Activated naive CD8-positive, alpha-beta T cell treated with anti-CD3 and anti-CD28 coated beads for 36 hours (primary cell): ENCODE data around the gene PDE4D. TPM values are rescaled to one million over a fixed set of nuclear protein-coding genes. Genes with fewer than 3 reads are reported as not detected.

ENCODE experiments used
- DNase-seq: peaks from one replicate; pipeline ENCODE4 v3.0.0; 2021
- H3K27ac Mint-ChIP-seq: one replicate; pipeline ENCODE4 v1.8.0; 2022; ENCODE audit warnings: mild to moderate bottlenecking, moderate library complexity, mixed read lengths
- H3K27me3 Mint-ChIP-seq: one replicate; pipeline ENCODE4 v1.8.0; 2022; ENCODE audit warnings: mild to moderate bottlenecking, mixed read lengths
- H3K36me3 Mint-ChIP-seq: one replicate; pipeline ENCODE4 v1.8.0; 2021; ENCODE audit warnings: mild to moderate bottlenecking, mixed read lengths
- H3K4me1 Mint-ChIP-seq: one replicate; pipeline ENCODE4 v1.8.0; 2021; ENCODE audit warnings: mixed read lengths
- H3K4me3 Mint-ChIP-seq: one replicate; pipeline ENCODE4 v1.8.0; 2022; ENCODE audit warnings: mild to moderate bottlenecking, moderate library complexity, mixed read lengths
- H3K9me3 Mint-ChIP-seq: one replicate; pipeline ENCODE4 v1.8.0; 2022; ENCODE audit warnings: mixed read lengths
- total RNA-seq, 2 experiments: library from RNA; stranded (reverse); gene quantifications; one replicate each; pipeline ENCODE4 v1.2.3, GENCODE V29; 2021

PDE4D gene
- total RNA-seq, 2 experiments from 2014 or later, result 40.7 TPM

DNA sequence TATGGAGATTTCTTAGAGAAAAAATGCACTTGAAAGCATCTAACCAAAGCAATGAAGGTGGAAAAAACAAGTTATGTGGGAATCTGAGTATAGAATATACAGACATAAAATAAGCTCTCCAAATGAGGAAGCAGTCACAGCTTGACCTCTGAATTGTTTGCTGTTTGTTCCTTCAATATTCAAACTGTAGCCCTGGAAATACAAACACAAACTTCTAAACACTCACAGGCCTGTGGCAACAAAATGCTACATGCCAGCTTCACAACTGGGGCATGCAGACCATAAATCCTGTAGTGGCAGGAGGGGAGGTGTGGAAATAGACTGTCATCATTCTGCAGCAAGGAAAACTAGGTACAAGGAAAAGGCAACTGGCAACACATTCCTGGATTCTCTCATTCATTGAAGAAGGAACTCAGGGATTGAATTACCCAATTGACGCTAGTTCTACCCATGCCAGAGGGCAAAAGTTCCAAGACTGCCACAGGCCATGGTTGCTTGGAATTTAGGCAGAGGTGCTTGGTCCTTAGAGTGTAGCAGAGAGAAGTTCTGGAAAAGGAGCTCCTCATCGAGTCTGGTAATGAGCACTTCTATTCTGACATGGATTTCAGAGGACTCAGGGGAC, 349.6 kb downstream of the PDE4D start:
- H3K27ac Mint-ChIP-seq, result no peak overlapping the region
- no peak for DNase-seq
- no peaks in the 10 kb centered on the region for H3K27me3 Mint-ChIP-seq
- H3K4me3 Mint-ChIP-seq, result no peak overlapping the region
- H3K36me3 Mint-ChIP-seq, result no peaks in the 10 kb centered on the region
- no peaks in the 10 kb centered on the region for H3K4me1 Mint-ChIP-seq
- no peaks in the 10 kb centered on the region for H3K9me3 Mint-ChIP-seq

- H3K4me1 Mint-ChIP-seq, result no peaks in the 10 kb centered on the region
- no peak overlapping the region for H3K4me3 Mint-ChIP-seq
- DNase-seq, result no peak
- no peaks in the 10 kb centered on the region for H3K36me3 Mint-ChIP-seq
- no peak overlapping the region for H3K27ac Mint-ChIP-seq
- H3K27me3 Mint-ChIP-seq, result no peaks in the 10 kb centered on the region
- no peaks in the 10 kb centered on the region for H3K9me3 Mint-ChIP-seq
Measured at GRCh38 chr5:59542851-59543820, 350.4 kb downstream of the PDE4D start.

DNA sequence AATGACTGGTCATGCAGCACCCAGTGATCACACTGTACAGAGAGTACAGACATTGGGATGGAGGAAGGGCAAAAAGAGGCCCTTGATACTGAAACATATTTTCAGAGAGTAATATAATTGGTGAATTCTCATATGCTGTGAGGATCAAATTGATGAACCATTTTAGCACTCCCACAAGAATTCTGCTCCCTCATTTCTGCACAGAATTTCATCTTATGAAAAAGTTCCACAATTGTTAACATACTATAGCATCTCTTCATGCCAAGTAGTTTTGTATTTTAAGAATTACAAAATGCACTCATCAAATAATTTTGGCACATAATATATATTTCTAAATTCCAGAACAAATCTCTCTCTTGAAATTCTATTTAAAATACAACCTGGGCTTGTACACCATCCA, 351.2 kb downstream of the PDE4D start:
- H3K4me1 Mint-ChIP-seq, result no peaks in the 10 kb centered on the region
- no peak for DNase-seq
- no peaks in the 10 kb centered on the region for H3K9me3 Mint-ChIP-seq
- no peaks in the 10 kb centered on the region for H3K27me3 Mint-ChIP-seq
- H3K36me3 Mint-ChIP-seq, result no peaks in the 10 kb centered on the region
- H3K27ac Mint-ChIP-seq, result no peak overlapping the region
- no peak overlapping the region for H3K4me3 Mint-ChIP-seq

GRCh38 chr5:59540366-59540765, 353.2 kb downstream of the PDE4D start:
- Mint-ChIP-seq H3K9me3 (no peaks in the 10 kb centered on the region), H3K4me3 (no peak overlapping the region), H3K27me3 (no peaks in the 10 kb centered on the region), H3K4me1 (no peaks in the 10 kb centered on the region), H3K36me3 (no peaks in the 10 kb centered on the region), H3K27ac (no peak overlapping the region)
- no peak for DNase-seq

DNA sequence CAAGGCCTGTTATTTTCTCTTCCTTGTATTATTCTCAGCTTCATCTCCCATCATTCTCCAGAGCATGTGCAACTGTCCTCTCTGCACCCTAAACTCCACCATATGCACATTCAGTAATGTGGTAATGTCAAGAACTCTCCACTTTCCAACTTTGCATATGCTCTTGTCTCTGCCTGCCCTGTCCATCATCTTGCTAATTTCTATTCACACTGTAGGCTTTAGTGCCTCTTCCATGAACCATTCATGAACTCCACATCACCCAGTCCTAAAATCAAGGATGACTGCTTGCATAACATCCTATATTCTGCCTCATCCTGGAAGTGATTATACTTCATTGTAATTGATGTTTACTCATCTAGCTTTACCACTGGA, 354.8 kb downstream of the PDE4D start:
- H3K4me1 Mint-ChIP-seq, result no peaks in the 10 kb centered on the region
- H3K4me3 Mint-ChIP-seq, result no peak overlapping the region
- H3K9me3 Mint-ChIP-seq, result no peaks in the 10 kb centered on the region
- H3K36me3 Mint-ChIP-seq, result no peaks in the 10 kb centered on the region
- DNase-seq, result no peak
- no peaks in the 10 kb centered on the region for H3K27me3 Mint-ChIP-seq
- H3K27ac Mint-ChIP-seq, result no peak overlapping the region

DNA sequence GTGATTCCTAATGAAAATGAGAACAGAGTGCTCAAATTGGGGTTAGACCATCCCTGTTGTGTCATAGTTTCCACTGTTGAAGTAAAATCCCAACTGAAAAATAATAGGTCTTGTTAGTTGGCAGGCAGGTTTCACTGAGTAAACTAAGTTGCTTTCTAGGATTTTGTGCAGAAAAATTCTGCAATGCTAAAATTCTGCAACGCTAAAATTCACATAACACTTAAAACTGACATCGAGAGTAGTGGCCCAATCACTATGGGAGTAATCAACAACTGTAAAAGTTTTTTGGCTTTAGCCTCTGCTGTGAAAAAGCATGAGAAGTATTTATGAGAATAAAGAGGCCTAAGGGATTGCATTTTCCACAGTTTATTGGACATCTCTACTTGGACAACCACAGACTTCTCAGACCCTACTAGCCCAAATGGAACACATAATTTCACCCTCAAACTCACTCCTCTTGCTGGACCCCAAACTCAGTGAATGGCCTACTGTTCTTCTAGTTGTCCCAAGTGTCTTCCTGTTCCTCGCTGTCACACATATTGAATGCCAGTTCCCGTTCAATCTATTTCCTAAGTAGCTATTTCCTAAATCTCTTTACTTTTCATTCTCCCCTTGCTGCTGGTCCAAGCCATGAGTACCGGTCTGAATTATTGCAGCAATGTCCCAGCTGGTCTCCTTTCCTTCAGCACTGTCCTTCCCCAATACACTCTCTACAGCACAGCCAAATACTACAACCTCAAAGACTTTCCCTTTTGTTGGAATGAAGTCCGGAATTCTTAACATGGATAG, 355.4 kb downstream of the PDE4D start:
- Mint-ChIP-seq H3K27me3 (no peaks in the 10 kb centered on the region), H3K36me3 (no peaks in the 10 kb centered on the region), H3K9me3 (no peaks in the 10 kb centered on the region), H3K27ac (no peak overlapping the region), H3K4me3 (no peak overlapping the region), H3K4me1 (no peaks in the 10 kb centered on the region)
- DNase-seq, result no peak

GRCh38 chr5:59536875-59537274, 356.7 kb downstream of the PDE4D start:
- H3K27me3 Mint-ChIP-seq, result no peaks in the 10 kb centered on the region
- H3K36me3 Mint-ChIP-seq, result no peaks in the 10 kb centered on the region
- no peak overlapping the region for H3K27ac Mint-ChIP-seq
- no peaks in the 10 kb centered on the region for H3K9me3 Mint-ChIP-seq
- H3K4me3 Mint-ChIP-seq, result no peak overlapping the region
- H3K4me1 Mint-ChIP-seq, result no peaks in the 10 kb centered on the region
- DNase-seq, result no peak

DNA sequence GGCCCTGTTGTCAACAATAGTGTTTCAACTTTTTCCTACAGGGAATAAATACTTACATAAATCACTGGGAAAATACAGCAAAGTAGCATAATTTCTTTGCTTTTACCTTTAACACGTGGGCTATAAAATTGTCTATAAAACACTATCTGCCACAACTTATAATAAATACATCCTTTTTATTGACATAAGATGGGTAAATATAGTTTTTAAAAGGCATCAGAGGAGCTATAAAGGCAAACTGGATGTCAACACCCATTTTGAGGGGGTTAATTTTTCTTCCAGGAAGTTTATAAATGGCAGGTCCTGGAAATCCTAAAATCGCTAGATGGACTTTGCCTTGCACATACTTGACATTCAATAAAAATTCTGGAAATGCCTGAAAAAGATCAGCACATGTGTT, 358.0 kb downstream of the PDE4D start:
- Mint-ChIP-seq H3K27ac (no peak overlapping the region), H3K4me3 (no peak overlapping the region), H3K9me3 (no peaks in the 10 kb centered on the region), H3K36me3 (no peaks in the 10 kb centered on the region), H3K27me3 (no peaks in the 10 kb centered on the region), H3K4me1 (no peaks in the 10 kb centered on the region)
- DNase-seq, result no peak

GRCh38 chr5:59533730-59534108, 359.8 kb downstream of the PDE4D start:
- no peaks in the 10 kb centered on the region for H3K9me3 Mint-ChIP-seq

DNA sequence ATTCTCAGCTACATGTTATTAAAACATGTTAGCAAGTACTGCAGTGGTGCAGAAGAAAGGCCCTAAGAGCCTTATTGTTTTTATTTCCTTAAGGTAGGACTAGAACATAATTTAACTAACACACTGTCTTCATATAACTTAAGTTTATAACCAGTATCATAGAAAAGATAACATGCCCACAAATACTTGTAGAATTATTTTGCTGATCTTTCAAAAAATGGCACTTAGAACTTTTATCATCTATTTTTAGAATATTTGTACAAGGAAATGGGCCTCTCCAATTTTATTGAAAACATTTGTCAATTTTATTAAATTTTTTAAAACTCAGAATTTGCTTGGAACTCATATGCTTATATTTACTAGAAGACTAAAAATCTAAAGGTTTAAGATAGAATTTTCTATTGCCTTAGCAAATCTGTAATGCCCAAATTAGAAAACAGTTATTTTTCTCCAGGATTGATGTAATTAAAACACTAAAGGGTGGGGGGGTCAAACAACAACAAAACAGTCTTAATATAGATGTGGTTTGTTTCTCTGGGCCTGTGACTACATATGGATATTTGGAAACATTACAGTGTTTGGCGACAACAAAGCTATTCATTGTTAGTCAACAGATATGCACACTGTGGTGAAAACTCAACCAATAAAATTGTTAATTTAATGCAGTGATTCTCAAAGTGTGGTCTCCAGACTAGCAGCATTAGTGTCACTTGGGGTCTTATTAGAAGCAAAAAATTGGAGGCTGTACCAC, 360.4 kb downstream of the PDE4D start:
- no peak overlapping the region for H3K4me3 Mint-ChIP-seq
- DNase-seq, result no peak
- H3K9me3 Mint-ChIP-seq, result no peaks in the 10 kb centered on the region
- H3K4me1 Mint-ChIP-seq, result no peaks in the 10 kb centered on the region
- H3K27ac Mint-ChIP-seq, result no peak overlapping the region
- H3K27me3 Mint-ChIP-seq, result no peaks in the 10 kb centered on the region
- H3K36me3 Mint-ChIP-seq, result no peaks in the 10 kb centered on the region

More at GRCh38 chr5:59533730-59534108, 359.8 kb downstream of the PDE4D start:
- H3K27me3 Mint-ChIP-seq, result no peaks in the 10 kb centered on the region
- no peaks in the 10 kb centered on the region for H3K36me3 Mint-ChIP-seq
- no peaks in the 10 kb centered on the region for H3K4me1 Mint-ChIP-seq
- H3K4me3 Mint-ChIP-seq, result no peak overlapping the region
- DNase-seq, result no peak
- no peak overlapping the region for H3K27ac Mint-ChIP-seq

DNA sequence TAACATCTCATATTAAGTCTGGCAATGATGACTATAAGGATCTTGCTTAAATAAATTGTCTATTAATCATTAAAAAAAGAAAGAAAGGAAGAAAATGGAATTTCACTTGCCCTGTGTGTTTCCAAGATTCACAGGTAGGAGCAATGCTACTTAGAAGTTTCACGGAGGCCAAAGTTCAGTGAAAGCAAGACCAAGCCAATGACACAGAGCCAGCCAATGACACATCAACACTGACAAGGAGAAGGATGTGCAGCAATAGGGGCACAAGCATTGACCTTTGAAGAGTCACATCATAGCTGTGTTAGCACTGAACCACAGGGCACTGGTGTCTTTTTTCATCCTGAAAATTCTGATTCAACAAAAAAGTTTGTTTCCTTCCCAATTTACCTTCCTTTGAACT, 364.3 kb downstream of the PDE4D start:
- no peak for DNase-seq
- Mint-ChIP-seq H3K4me1 (no peaks in the 10 kb centered on the region), H3K27me3 (no peaks in the 10 kb centered on the region), H3K4me3 (no peak overlapping the region), H3K27ac (no peak overlapping the region), H3K36me3 (no peaks in the 10 kb centered on the region), H3K9me3 (peaks cover under 1% of the 10 kb centered on the region)

GRCh38 chr5:59528202-59528862, 365.2 kb downstream of the PDE4D start:
- Mint-ChIP-seq H3K4me1 (no peaks in the 10 kb centered on the region), H3K36me3 (no peaks in the 10 kb centered on the region), H3K4me3 (no peak overlapping the region), H3K27me3 (no peaks in the 10 kb centered on the region), H3K9me3 (peaks cover 6% of the 10 kb centered on the region), H3K27ac (no peak overlapping the region)
- no peak for DNase-seq

DNA sequence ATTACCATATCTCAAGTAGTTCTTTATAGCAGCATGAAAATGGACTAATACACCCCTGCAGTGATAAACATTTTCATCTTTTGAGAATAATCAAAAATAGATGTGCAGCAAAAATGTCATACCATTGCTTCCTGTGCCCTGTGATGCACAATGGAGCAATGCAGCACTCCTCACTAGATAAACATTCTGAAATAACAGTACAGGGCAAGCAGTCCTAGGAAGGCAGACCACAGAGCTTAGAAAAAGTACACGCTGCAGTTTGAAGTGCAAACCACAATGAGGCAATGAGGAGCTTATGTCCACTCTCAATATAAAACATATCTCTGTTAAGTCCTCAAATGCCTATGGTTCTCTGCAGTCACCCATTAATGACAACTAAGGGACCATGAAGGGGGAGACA, 367.6 kb downstream of the PDE4D start:
- Mint-ChIP-seq H3K27ac (no peak overlapping the region), H3K36me3 (no peaks in the 10 kb centered on the region), H3K4me3 (no peak overlapping the region), H3K4me1 (no peaks in the 10 kb centered on the region), H3K9me3 (peaks cover 6% of the 10 kb centered on the region), H3K27me3 (no peaks in the 10 kb centered on the region)
- no peak for DNase-seq

- Mint-ChIP-seq H3K4me3 (no peak overlapping the region), H3K4me1 (no peaks in the 10 kb centered on the region), H3K27ac (no peak overlapping the region), H3K27me3 (no peaks in the 10 kb centered on the region), H3K9me3 (peaks cover 6% of the 10 kb centered on the region), H3K36me3 (no peaks in the 10 kb centered on the region)
- DNase-seq, result no peak
Measured at GRCh38 chr5:59525311-59525710, 368.2 kb downstream of the PDE4D start.
